ENCODE results near the gene C10orf71. TPM values are rescaled to one million over a fixed set of nuclear protein-coding genes. Genes with fewer than 3 reads are reported as not detected.

The C10orf71 gene
- total RNA-seq, 1 experiment from 2014 or later = not detected

GRCh38 chr10:49311555-49312236, 12.7 kb downstream of the C10orf71 start:
- no peaks in the 10 kb centered on the region for H4K20me1 ChIP-seq (ENCODE audit: insufficient read depth)
- no peak overlapping the region for H3K4me3 ChIP-seq (replicated peaks in 1 of 2; ENCODE audit: low read depth in 1 of 2, low read length in 2 of 2)
- H3K27ac ChIP-seq (ENCODE audit: low read depth, low read length) = no peak overlapping the region
- H3K79me2 ChIP-seq (ENCODE audit: insufficient read depth, low read length) = no peaks in the 10 kb centered on the region
- H2AFZ ChIP-seq (ENCODE audit: low read depth, low read length, poor library complexity, severe bottlenecking) = no peak overlapping the region
- no peaks in the 10 kb centered on the region for H3K36me3 ChIP-seq (ENCODE audit: control insufficient read depth in 1 of 2, insufficient read depth in 2 of 2, low read length in 2 of 2)
- TF ChIP-seq REST (IDR thresholded peaks at IDR 0.05; ENCODE audit: low read depth) (no peak), EGR1 (IDR thresholded peaks at IDR 0.05; ENCODE audit: low read depth) (no peak), EZH2phosphoT487 (IDR thresholded peaks at IDR 0.05; ENCODE audit: borderline replicate concordance) (no peak), CEBPB (IDR thresholded peaks at IDR 0.05; ENCODE audit: low read depth) (no peak), CBX3 (IDR thresholded peaks at IDR 0.05; ENCODE audit: low read depth) (no peak), ZBTB33 (IDR thresholded peaks at IDR 0.05; ENCODE audit: extremely low read depth, insufficient replicate concordance, low read length) (no peak), FOSL1 (IDR thresholded peaks at IDR 0.05; ENCODE audit: low read depth) (no peak), ATF3 (IDR thresholded peaks at IDR 0.05) (no peak), MAX (IDR thresholded peaks at IDR 0.05) (no peak), TCF7L2 (IDR thresholded peaks at IDR 0.05; ENCODE audit: borderline replicate concordance, extremely low read depth, insufficient read depth, insufficient read length) (no peak), POLR2A (IDR thresholded peaks at IDR 0.05; ENCODE audit: borderline replicate concordance, extremely low read depth, insufficient read depth, insufficient read length) (no peak), SP1 (IDR thresholded peaks at IDR 0.05; ENCODE audit: low read depth) (no peak), CTCF (IDR thresholded peaks at IDR 0.05 in 2 of 3, conservative IDR thresholded peaks at IDR 0.05 in 1 of 3; ENCODE audit: borderline replicate concordance in 1 of 3, insufficient read depth in 1 of 3, low read depth in 2 of 3, low read length in 2 of 3) (no peak), ELF1 (IDR thresholded peaks at IDR 0.05; ENCODE audit: borderline replicate concordance, low read depth) (no peak)
- ChIA-PET RAD21 (ENCODE audit: low non-redundant PET in 1 of 2, low total read pairs in 2 of 2, uncharacterized antibody in 2 of 2, unreplicated experiment in 2 of 2) (no interaction called here), CTCF (no interaction called here), POLR2A (no interaction called here)
- no peak overlapping the region for H3K4me2 ChIP-seq (ENCODE audit: low read length)
- H3K9me3 ChIP-seq (ENCODE audit: control insufficient read depth in 1 of 2, insufficient read depth in 1 of 2, low read depth in 1 of 2, low read length in 2 of 2) = no peaks in the 10 kb centered on the region
- ATAC-seq = no peak
- no TSS peak for BruUV-seq (replicated peaks)
- H3K9ac ChIP-seq (ENCODE audit: low read length) = no peak overlapping the region
- intact Hi-C loops (cut with micrococcal nuclease) = no loop called here
- H3K27me3 ChIP-seq (ENCODE audit: insufficient read depth, low read length) = peaks cover 28% of the 10 kb centered on the region; the same call in 1 of the 2 replicates
- H3K4me1 ChIP-seq (ENCODE audit: control insufficient read depth in 1 of 2, insufficient read depth in 2 of 2, low read length in 2 of 2) = no peaks in the 10 kb centered on the region
- no peaks in the 10 kb centered on the region for H3K9me2 ChIP-seq (ENCODE audit: insufficient read depth)
- no peak for DNase-seq (ENCODE audit: low read depth, low spot score)

Measured in HCT116 (cell line).